Measurements from ENCODE around the gene POLDIP2. TPM values are rescaled to one million over a fixed set of nuclear protein-coding genes. Genes with fewer than 3 reads are reported as not detected.

Gene POLDIP2
- total RNA-seq, 1 donor from 2014 or later, result 103 TPM

DNA sequence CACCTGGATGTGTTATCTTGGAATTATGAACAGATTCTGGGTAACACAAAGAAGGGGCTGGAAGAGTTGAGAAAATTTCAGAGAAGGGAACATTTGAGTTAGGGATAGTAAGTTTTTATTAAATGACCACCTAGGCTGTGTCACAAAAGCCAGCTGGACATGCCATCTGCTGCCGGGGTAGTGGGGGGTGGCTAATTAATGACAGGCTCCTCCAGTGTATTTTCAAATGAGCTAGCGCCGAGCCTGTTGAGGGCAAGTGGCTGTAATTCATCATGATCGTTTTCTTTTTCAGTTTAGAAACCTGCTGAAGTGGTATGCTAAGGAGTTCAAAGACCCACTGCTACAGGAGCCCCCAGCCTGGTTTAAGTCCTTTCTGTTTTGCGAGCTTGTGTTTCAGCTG lies 32.1 kb downstream of the POLDIP2 start:
- DNase-seq (ENCODE audit: low read depth), result no peak
- Histone ChIP-seq H3K36me3 (ENCODE audit: control insufficient read depth, insufficient read depth, low read length) (peaks cover 1% of the 10 kb centered on the region), H3K27me3 (ENCODE audit: control insufficient read depth, insufficient read depth, low read length) (no peaks in the 10 kb centered on the region), H3K4me3 (ENCODE audit: low read depth, low read length) (no peak overlapping the region)
- no peak for TF ChIP-seq CTCF (IDR thresholded peaks at IDR 0.05; ENCODE audit: insufficient read depth, low read length, poor library complexity, severe bottlenecking)

GRCh38 chr17:28324781-28325180 lies 32.5 kb downstream of the POLDIP2 start:
- Histone ChIP-seq H3K27me3 (ENCODE audit: control insufficient read depth, insufficient read depth, low read length) (no peaks in the 10 kb centered on the region), H3K4me3 (ENCODE audit: low read depth, low read length) (no peak overlapping the region), H3K36me3 (ENCODE audit: control insufficient read depth, insufficient read depth, low read length) (peaks cover 1% of the 10 kb centered on the region)
- no peak for DNase-seq (ENCODE audit: low read depth)
- no peak for TF ChIP-seq CTCF (IDR thresholded peaks at IDR 0.05; ENCODE audit: insufficient read depth, low read length, poor library complexity, severe bottlenecking)

GRCh38 chr17:28324267-28324745 lies 33.0 kb downstream of the POLDIP2 start:
- H3K36me3 ChIP-seq (ENCODE audit: control insufficient read depth, insufficient read depth, low read length), result peaks cover under 1% of the 10 kb centered on the region

DNA sequence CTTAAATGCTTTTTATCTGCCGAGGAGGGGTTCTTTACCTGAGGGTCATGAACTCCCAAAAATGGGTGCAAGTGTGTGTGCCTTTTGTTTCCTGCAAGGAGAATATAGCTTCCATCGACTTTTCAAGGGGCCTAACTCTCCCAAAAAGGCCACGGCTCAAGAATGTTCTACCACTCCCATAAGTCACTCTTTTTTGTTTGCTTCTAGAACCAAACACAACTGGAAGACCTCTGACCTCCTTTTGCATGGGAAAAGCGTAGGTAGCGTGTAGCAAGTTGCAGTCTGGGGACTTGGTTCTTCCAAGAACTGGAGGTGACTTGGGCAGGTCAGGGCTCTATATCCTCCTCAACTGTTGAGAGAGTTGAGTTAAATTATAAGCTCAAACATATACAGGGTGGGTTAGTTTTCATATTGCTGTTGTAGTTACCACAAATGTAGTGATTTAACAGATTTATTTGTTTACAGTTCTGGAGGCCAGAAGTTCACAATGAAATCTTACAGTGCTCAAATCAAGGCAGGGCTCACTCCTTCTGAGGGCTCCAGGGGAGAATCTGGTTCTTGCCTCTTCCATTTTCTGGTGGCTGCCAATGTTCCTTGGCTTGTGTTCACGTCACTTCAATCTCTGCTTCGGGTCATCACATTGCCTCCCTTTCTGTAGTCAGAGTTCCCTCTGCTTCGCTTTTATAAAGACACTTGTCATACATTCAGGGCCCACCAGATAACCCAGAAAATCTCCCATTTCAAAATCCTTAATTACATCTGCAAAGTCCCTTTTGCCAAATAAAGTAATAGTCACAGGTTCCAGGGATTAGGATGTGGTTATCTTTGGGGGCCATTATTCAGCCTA lies 36.9 kb downstream of the POLDIP2 start:
- no peak for TF ChIP-seq CTCF (IDR thresholded peaks at IDR 0.05; ENCODE audit: insufficient read depth, low read length, poor library complexity, severe bottlenecking)
- Histone ChIP-seq H3K4me3 (ENCODE audit: low read depth, low read length) (peak overlapping the region; percentile 58), H3K27me3 (ENCODE audit: control insufficient read depth, insufficient read depth, low read length) (no peaks in the 10 kb centered on the region), H3K36me3 (ENCODE audit: control insufficient read depth, insufficient read depth, low read length) (no peaks in the 10 kb centered on the region)
- no peak for DNase-seq (ENCODE audit: low read depth)

More at GRCh38 chr17:28324267-28324745, 33.0 kb downstream of the POLDIP2 start:
- DNase-seq (ENCODE audit: low read depth), result no peak
- Histone ChIP-seq H3K27me3 (ENCODE audit: control insufficient read depth, insufficient read depth, low read length) (no peaks in the 10 kb centered on the region), H3K4me3 (ENCODE audit: low read depth, low read length) (no peak overlapping the region)
- no peak for TF ChIP-seq CTCF (IDR thresholded peaks at IDR 0.05; ENCODE audit: insufficient read depth, low read length, poor library complexity, severe bottlenecking)

GRCh38 chr17:28319598-28319935 lies 37.8 kb downstream of the POLDIP2 start:
- DNase-seq (ENCODE audit: low read depth), result no peak
- Histone ChIP-seq H3K36me3 (ENCODE audit: control insufficient read depth, insufficient read depth, low read length) (no peaks in the 10 kb centered on the region), H3K4me3 (ENCODE audit: low read depth, low read length) (peak overlapping the region; percentile 58), H3K27me3 (ENCODE audit: control insufficient read depth, insufficient read depth, low read length) (no peaks in the 10 kb centered on the region)
- TF ChIP-seq CTCF (IDR thresholded peaks at IDR 0.05; ENCODE audit: insufficient read depth, low read length, poor library complexity, severe bottlenecking), result no peak

Data from kidney epithelial cell (primary cell).